HG03460 (cell line): ENCODE data around the gene CHDH.

Experiments
- ATAC-seq: cut with Tn5 transposase; IDR thresholded peaks from one replicate; pipeline ENCODE4 v1.9.1; 2021; ENCODE audit not compliant: unreplicated experiment

Gene CHDH

GRCh38 chr3:53824795-53825194, 21.4 kb downstream of the CHDH start:
- no peak for ATAC-seq

- no peak for ATAC-seq
Observed at GRCh38 chr3:53823956-53824657, 22.1 kb downstream of the CHDH start.

- ATAC-seq, result no peak
Observed at GRCh38 chr3:53823026-53823955, 22.9 kb downstream of the CHDH start.

- no peak for ATAC-seq
Observed at GRCh38 chr3:53822331-53822741, 23.9 kb downstream of the CHDH start.

- ATAC-seq, result no peak
Observed at GRCh38 chr3:53821631-53822121, 24.5 kb downstream of the CHDH start.

- no peak for ATAC-seq
Observed at GRCh38 chr3:53820756-53821580, 25.3 kb downstream of the CHDH start.

- no peak for ATAC-seq
Observed at GRCh38 chr3:53820084-53820483, 26.1 kb downstream of the CHDH start.

- ATAC-seq, result no peak
Observed at GRCh38 chr3:53819163-53819868, 26.9 kb downstream of the CHDH start.

- no peak for ATAC-seq
Observed at GRCh38 chr3:53818221-53819162, 27.7 kb downstream of the CHDH start.

- no peak for ATAC-seq
Observed at GRCh38 chr3:53817809-53818208, 28.4 kb downstream of the CHDH start.

- no peak for ATAC-seq
Observed at GRCh38 chr3:53817211-53817610, 29.0 kb downstream of the CHDH start.

- no peak for ATAC-seq
Observed at GRCh38 chr3:53816425-53816824, 29.8 kb downstream of the CHDH start.

- no peak for ATAC-seq
Observed at GRCh38 chr3:53815651-53816050, 30.6 kb downstream of the CHDH start.

GRCh38 chr3:53815067-53815466, 31.2 kb downstream of the CHDH start:
- ATAC-seq, result no peak

GRCh38 chr3:53813876-53814275, 32.3 kb downstream of the CHDH start:
- no peak for ATAC-seq

GRCh38 chr3:53813229-53813628, 33.0 kb downstream of the CHDH start:
- ATAC-seq, result no peak

GRCh38 chr3:53812434-53812833, 33.8 kb downstream of the CHDH start:
- no peak for ATAC-seq

GRCh38 chr3:53811143-53811927, 34.9 kb downstream of the CHDH start:
- ATAC-seq, result no peak
